HEK293 (cell line): ENCODE results near the gene ANKRD53.

Experiments used
- CTCF ChIA-PET: fragments of 350-600 bp; formaldehyde crosslinking; extraction: SDS; loops from one replicate; lab custom pipeline; 2021; ENCODE audit warnings: antibody characterized with exemption; lab: Yijun Ruan, JAX
- POLR2A ChIA-PET: fragments of 300-600 bp; formaldehyde crosslinking; extraction: SDS; loops from one replicate; lab custom pipeline; 2020; ENCODE audit warnings: antibody characterized with exemption, inconsistent platforms; lab: Yijun Ruan, JAX
- H3K27ac ChIP-seq: fragments of 200-500 bp; sonication (Bioruptor generic); 2 replicates; pipeline ENCODE4 v1.5.1; 2014; ENCODE audit warnings: low read depth, low read length, control low read depth, inconsistent platforms; ENCODE audit errors: extremely low read depth
- H3K36me3 ChIP-seq, 2 experiments: fragments of 200-500 bp in 1 of 2; sonication (Bioruptor generic) in 1 of 2; 1 replicate in 1 of 2; 2 replicates in 1 of 2; pipeline ENCODE4 v1.5.1; 2014 to 2017; ENCODE audit warnings: inconsistent platforms in 2 of 2, low read length in 2 of 2; ENCODE audit not compliant: control insufficient read depth in 2 of 2, insufficient read depth in 1 of 2
- H3K4me1 ChIP-seq: fragments of 200-500 bp; sonication (Bioruptor generic); 2 replicates; pipeline ENCODE4 v1.5.1; 2014; ENCODE audit warnings: mild to moderate bottlenecking, low read length, inconsistent platforms; ENCODE audit not compliant: control insufficient read depth, insufficient read depth
- H3K4me3 ChIP-seq: 2 replicates; pipeline ENCODE4 v1.5.1; 2011; ENCODE audit warnings: low read depth, mild to moderate bottlenecking, control low read depth, low read length, moderate library complexity
- H3K9me3 ChIP-seq: fragments of 200-500 bp; sonication (Bioruptor generic); 2 replicates; pipeline ENCODE4 v1.5.1; 2014; ENCODE audit warnings: low read depth, low read length, inconsistent platforms; ENCODE audit not compliant: control insufficient read depth, insufficient read depth
- GLI2 ChIP-seq: fragments of 450-650 bp; formaldehyde crosslinking; IDR thresholded peaks from 2 replicates; pipeline ENCODE4; 2017; ENCODE audit warnings: missing biosample characterization, missing genetic modification characterization, low read depth, borderline replicate concordance
- HOXA7 ChIP-seq: sonication (generic); formaldehyde crosslinking; IDR thresholded peaks from 2 replicates; pipeline ENCODE4 v1.8.1; 2022; ENCODE audit warnings: missing genetic modification reagents, borderline replicate concordance
- KLF1 ChIP-seq: fragments of 450-650 bp; formaldehyde crosslinking; IDR thresholded peaks from 2 replicates; pipeline ENCODE4 v1.5.1; 2016; ENCODE audit warnings: missing biosample characterization, missing genetic modification characterization
- KLF16 ChIP-seq: fragments of 450-650 bp; formaldehyde crosslinking; IDR thresholded peaks from 2 replicates; pipeline ENCODE4 v1.5.1; 2017; ENCODE audit warnings: missing biosample characterization, missing genetic modification characterization
- KLF17 ChIP-seq: fragments of 450-650 bp; formaldehyde crosslinking; IDR thresholded peaks from 2 replicates; pipeline ENCODE4 v1.5.1; 2016; ENCODE audit warnings: missing biosample characterization, missing genetic modification characterization
- MZF1 ChIP-seq: fragments of 450-650 bp; formaldehyde crosslinking; IDR thresholded peaks from 2 replicates; pipeline ENCODE4 v1.5.1; 2017; ENCODE audit warnings: missing biosample characterization, missing genetic modification characterization, borderline replicate concordance
- SALL2 ChIP-seq: fragments of 450-650 bp; formaldehyde crosslinking; IDR thresholded peaks from 2 replicates; pipeline ENCODE4 v1.5.0; 2017; ENCODE audit warnings: missing biosample characterization, mild to moderate bottlenecking, missing genetic modification characterization, borderline replicate concordance
- SP3 ChIP-seq: fragments of 450-650 bp; formaldehyde crosslinking; IDR thresholded peaks from 2 replicates; pipeline ENCODE4 v1.5.1; 2016; ENCODE audit warnings: missing biosample characterization, missing genetic modification characterization
- ZBTB10 ChIP-seq: fragments of 450-650 bp; formaldehyde crosslinking; IDR thresholded peaks from 2 replicates; pipeline ENCODE4 v1.5.1; 2016; ENCODE audit warnings: missing biosample characterization, missing genetic modification characterization
- ZBTB17 ChIP-seq: fragments of 450-650 bp; formaldehyde crosslinking; IDR thresholded peaks from 2 replicates; pipeline ENCODE4 v1.5.1; 2016; ENCODE audit warnings: missing biosample characterization, missing genetic modification characterization
- ZFHX2 ChIP-seq: fragments of 450-650 bp; formaldehyde crosslinking; conservative IDR thresholded peaks from 2 replicates; pipeline ENCODE4 v1.5.1; 2016; ENCODE audit warnings: missing biosample characterization, missing genetic modification characterization
- ZNF114 ChIP-seq: fragments of 450-650 bp; formaldehyde crosslinking; IDR thresholded peaks from 2 replicates; pipeline ENCODE4 v1.5.0; 2017; ENCODE audit warnings: missing biosample characterization, missing genetic modification characterization
- ZNF169 ChIP-seq: fragments of 450-650 bp; formaldehyde crosslinking; IDR thresholded peaks from 2 replicates; pipeline ENCODE4 v1.5.1; 2016; ENCODE audit warnings: missing biosample characterization, missing genetic modification characterization
- ZNF18 ChIP-seq: fragments of 450-650 bp; formaldehyde crosslinking; IDR thresholded peaks from 2 replicates; pipeline ENCODE4 v1.5.1; 2016; ENCODE audit warnings: missing biosample characterization, missing genetic modification characterization
- ZNF23 ChIP-seq: fragments of 450-650 bp; formaldehyde crosslinking; IDR thresholded peaks from 2 replicates; pipeline ENCODE4 v1.5.1; 2016; ENCODE audit warnings: missing biosample characterization, missing genetic modification characterization, borderline replicate concordance
- ZNF510 ChIP-seq: fragments of 450-650 bp; formaldehyde crosslinking; IDR thresholded peaks from 2 replicates; pipeline ENCODE4 v1.5.1; 2018; ENCODE audit warnings: mild to moderate bottlenecking, missing genetic modification characterization, missing biosample characterization; ENCODE audit not compliant: insufficient replicate concordance
- ZNF560 ChIP-seq: fragments of 450-650 bp; formaldehyde crosslinking; IDR thresholded peaks from 2 replicates; pipeline ENCODE4 v1.5.1; 2017; ENCODE audit warnings: missing biosample characterization, missing genetic modification characterization, borderline replicate concordance
- ZNF623 ChIP-seq: fragments of 450-650 bp; formaldehyde crosslinking; IDR thresholded peaks from 2 replicates; pipeline ENCODE4 v1.5.1; 2016; ENCODE audit warnings: missing biosample characterization, missing genetic modification characterization
- ZNF626 ChIP-seq: fragments of 450-650 bp; sonication (Bioruptor Pico); formaldehyde crosslinking; IDR thresholded peaks from 2 replicates; pipeline ENCODE4 v1.5.1; 2018; ENCODE audit warnings: missing biosample characterization, missing genetic modification characterization, inconsistent platforms
- ZNF658 ChIP-seq: fragments of 450-650 bp; formaldehyde crosslinking; IDR thresholded peaks from 2 replicates; pipeline ENCODE4; 2016; ENCODE audit warnings: missing biosample characterization, missing genetic modification characterization
- ZNF843 ChIP-seq: fragments of 450-650 bp; formaldehyde crosslinking; IDR thresholded peaks from 2 replicates; pipeline ENCODE4 v1.5.1; 2016; ENCODE audit warnings: missing biosample characterization, missing genetic modification characterization
- TF ChIP-seq, protein P1 (sequence below): fragments of 450-650 bp; formaldehyde crosslinking; IDR thresholded peaks from 2 replicates; pipeline ENCODE4 v1.5.1; 2016; ENCODE audit warnings: missing biosample characterization, missing genetic modification characterization, borderline replicate concordance

Gene ANKRD53

DNA sequence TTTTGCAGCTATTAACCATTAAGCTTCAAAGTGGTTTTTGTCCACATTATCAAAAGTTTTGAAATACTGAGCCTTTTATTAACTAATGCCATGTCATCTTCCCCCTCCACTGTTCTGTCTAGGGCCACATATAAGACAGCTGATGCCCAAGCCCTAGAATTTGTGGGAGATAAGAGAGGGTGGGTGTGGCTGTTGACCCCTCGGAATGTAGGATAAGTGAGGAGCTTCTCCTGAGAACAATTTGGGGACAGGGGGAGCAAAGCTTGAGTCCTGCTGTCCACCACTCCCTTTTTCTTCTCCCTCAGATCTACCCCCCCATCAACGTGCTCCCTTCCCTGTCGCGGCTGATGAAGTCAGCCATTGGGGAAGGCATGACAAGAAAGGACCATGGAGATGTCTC, 14.3 kb upstream of the ANKRD53 start:
- TF ChIP-seq SP3 (tag by site-specific recombination) (no peak), GLI2 (tag by site-specific recombination) (no peak), KLF17 (tag by site-specific recombination) (no peak), SALL2 (tag by site-specific recombination) (no peak), ZFHX2 (no peak), ZNF114 (no peak)
- TF ChIP-seq, all 188 proteins: peak for 0
- H3K4me1 ChIP-seq: no peaks in the 10 kb centered on the region
- H3K36me3 ChIP-seq: peaks cover 0 to 13% of the 10 kb centered on the region in 2 experiments; a peak in 1 of 3 replicates
- no peak overlapping the region for H3K27ac ChIP-seq
- POLR2A ChIA-PET: no interaction called here
- CTCF ChIA-PET: interaction anchor here (0.9 to 1.4 kb wide), 2 partner anchors 9 to 16 kb away, joined by 3 to 4 read pairs; no protein-coding TSS in a partner anchor
- H3K9me3 ChIP-seq: no peaks in the 10 kb centered on the region
- H3K4me3 ChIP-seq: no peak overlapping the region

DNA sequence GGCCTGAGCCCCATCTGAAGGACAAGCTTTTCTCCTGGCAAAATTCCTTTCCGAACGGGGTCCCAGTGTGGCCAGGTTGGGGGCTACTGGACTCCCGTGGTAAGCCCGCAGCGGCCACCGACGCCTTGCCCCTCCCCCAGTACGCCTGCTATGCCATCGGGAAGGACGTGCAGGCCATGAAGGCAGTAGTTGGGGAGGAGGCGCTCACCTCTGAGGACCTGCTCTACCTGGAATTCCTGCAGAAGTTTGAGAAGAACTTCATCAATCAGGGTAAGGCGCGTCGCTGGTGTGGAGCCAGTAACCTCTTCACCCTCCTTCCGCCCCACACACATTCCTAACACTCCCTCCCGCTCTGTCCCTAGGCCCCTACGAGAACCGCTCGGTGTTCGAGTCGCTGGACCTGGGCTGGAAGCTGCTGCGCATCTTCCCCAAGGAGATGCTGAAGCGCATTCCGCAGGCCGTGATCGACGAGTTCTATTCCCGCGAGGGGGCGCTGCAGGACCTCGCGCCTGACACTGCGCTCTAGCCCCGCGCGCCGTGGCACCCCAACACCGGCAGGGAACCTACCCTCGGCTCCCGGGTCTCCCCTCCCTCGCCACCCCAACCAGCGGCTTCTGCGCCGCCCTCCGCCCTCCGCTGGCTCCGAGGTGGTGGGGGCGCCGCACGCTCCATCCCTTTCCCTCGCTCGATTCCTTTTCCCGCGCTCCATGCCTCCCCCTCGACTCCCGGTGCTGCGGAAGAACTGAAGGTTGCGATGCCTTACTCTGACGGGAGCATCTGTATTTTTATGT, 13.6 kb upstream of the ANKRD53 start:
- H3K9me3 ChIP-seq: no peaks in the 10 kb centered on the region
- ChIA-PET POLR2A (no interaction called here), CTCF (interaction anchor here (1.1 to 2.3 kb wide), 3 partner anchors 15 to 94 kb away, joined by 5 to 17 read pairs (median 11); no protein-coding TSS in a partner anchor)
- peaks cover 0 to 13% of the 10 kb centered on the region in 2 experiments; a peak in 1 of 3 replicates for H3K36me3 ChIP-seq
- H3K4me1 ChIP-seq: no peaks in the 10 kb centered on the region
- TF ChIP-seq ZBTB10: no peak
- TF ChIP-seq ZBTB17 (tag by site-specific recombination): no peak
- no peak for TF ChIP-seq ZNF18
- TF ChIP-seq ZNF623 (tag by site-specific recombination): no peak
- TF ChIP-seq ZNF169 (tag by site-specific recombination): no peak
- TF ChIP-seq KLF16 (tag by site-specific recombination): no peak
- no peak for TF ChIP-seq ZNF560 (tag by site-specific recombination)
- TF ChIP-seq HOXA7 (CRISPR knock-in tag): no peak
- TF ChIP-seq ZNF658 (tag by site-specific recombination): no peak
- no peak for TF ChIP-seq MZF1 (tag by site-specific recombination)
- no peak for TF ChIP-seq ZNF843 (tag by site-specific recombination)
- TF ChIP-seq KLF1 (tag by site-specific recombination): no peak
- no peak for TF ChIP-seq ZNF626
- TF ChIP-seq ZNF510 (tag by site-specific recombination): no peak
- TF ChIP-seq ZNF23 (tag by site-specific recombination): no peak
- TF ChIP-seq, protein P1, sequence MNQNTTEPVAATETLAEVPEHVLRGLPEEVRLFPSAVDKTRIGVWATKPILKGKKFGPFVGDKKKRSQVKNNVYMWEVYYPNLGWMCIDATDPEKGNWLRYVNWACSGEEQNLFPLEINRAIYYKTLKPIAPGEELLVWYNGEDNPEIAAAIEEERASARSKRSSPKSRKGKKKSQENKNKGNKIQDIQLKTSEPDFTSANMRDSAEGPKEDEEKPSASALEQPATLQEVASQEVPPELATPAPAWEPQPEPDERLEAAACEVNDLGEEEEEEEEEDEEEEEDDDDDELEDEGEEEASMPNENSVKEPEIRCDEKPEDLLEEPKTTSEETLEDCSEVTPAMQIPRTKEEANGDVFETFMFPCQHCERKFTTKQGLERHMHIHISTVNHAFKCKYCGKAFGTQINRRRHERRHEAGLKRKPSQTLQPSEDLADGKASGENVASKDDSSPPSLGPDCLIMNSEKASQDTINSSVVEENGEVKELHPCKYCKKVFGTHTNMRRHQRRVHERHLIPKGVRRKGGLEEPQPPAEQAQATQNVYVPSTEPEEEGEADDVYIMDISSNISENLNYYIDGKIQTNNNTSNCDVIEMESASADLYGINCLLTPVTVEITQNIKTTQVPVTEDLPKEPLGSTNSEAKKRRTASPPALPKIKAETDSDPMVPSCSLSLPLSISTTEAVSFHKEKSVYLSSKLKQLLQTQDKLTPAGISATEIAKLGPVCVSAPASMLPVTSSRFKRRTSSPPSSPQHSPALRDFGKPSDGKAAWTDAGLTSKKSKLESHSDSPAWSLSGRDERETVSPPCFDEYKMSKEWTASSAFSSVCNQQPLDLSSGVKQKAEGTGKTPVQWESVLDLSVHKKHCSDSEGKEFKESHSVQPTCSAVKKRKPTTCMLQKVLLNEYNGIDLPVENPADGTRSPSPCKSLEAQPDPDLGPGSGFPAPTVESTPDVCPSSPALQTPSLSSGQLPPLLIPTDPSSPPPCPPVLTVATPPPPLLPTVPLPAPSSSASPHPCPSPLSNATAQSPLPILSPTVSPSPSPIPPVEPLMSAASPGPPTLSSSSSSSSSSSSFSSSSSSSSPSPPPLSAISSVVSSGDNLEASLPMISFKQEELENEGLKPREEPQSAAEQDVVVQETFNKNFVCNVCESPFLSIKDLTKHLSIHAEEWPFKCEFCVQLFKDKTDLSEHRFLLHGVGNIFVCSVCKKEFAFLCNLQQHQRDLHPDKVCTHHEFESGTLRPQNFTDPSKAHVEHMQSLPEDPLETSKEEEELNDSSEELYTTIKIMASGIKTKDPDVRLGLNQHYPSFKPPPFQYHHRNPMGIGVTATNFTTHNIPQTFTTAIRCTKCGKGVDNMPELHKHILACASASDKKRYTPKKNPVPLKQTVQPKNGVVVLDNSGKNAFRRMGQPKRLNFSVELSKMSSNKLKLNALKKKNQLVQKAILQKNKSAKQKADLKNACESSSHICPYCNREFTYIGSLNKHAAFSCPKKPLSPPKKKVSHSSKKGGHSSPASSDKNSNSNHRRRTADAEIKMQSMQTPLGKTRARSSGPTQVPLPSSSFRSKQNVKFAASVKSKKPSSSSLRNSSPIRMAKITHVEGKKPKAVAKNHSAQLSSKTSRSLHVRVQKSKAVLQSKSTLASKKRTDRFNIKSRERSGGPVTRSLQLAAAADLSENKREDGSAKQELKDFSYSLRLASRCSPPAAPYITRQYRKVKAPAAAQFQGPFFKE (tag by site-specific recombination): no peak
- TF ChIP-seq, all 188 proteins: peak for 0
- H3K27ac ChIP-seq: no peak overlapping the region
- no peak overlapping the region for H3K4me3 ChIP-seq
